ENCODE results near the gene ENG.
A peak's percentile ranks its signal among the peaks of the same experiment; 100 is the strongest.
"Not testable (repeated sequence)": the region's sequence is repeated elsewhere in the genome, so short reads cannot be mapped to it uniquely, and the experiment has no call there.

The ENG gene

GRCh38 chr9:127878001-127878651 lies 23.7 kb upstream of the ENG start:
- no peak for DNase-seq

- no peak for DNase-seq
Measured at GRCh38 chr9:127877566-127877998, 23.1 kb upstream of the ENG start, which contains the start of gene AK1. AK1 (minus strand) TSS chr9:127877675; CDS start chr9:127874617, 3,058 bp downstream.

- no peak for DNase-seq
Measured at GRCh38 chr9:127876764-127877562, 22.5 kb upstream of the ENG start.

GRCh38 chr9:127876026-127876763 lies 21.7 kb upstream of the ENG start:
- DNase-seq: no peak

GRCh38 chr9:127875306-127875966 lies 21.0 kb upstream of the ENG start:
- no peak for DNase-seq

- DNase-seq: no peak
Measured at GRCh38 chr9:127874301-127875221, 20.1 kb upstream of the ENG start.

GRCh38 chr9:127873886-127874285 lies 19.4 kb upstream of the ENG start:
- no peak for DNase-seq

GRCh38 chr9:127873223-127873691 lies 18.8 kb upstream of the ENG start:
- DNase-seq: no peak

- DNase-seq: no peak
Measured at GRCh38 chr9:127872369-127873222, 18.1 kb upstream of the ENG start.

- DNase-seq: no peak
Measured at GRCh38 chr9:127871531-127871930, 17.1 kb upstream of the ENG start.

- DNase-seq: no peak
Measured at GRCh38 chr9:127870887-127871286, 16.4 kb upstream of the ENG start.

GRCh38 chr9:127870153-127870491 lies 15.7 kb upstream of the ENG start:
- not testable (repeated sequence) for DNase-seq

- DNase-seq: peak; percentile 60 to 82 (median 69)
Measured at GRCh38 chr9:127869310-127870152, 15.1 kb upstream of the ENG start.

- DNase-seq: no peak
Measured at GRCh38 chr9:127868278-127868902, 13.9 kb upstream of the ENG start.

GRCh38 chr9:127867356-127868277 lies 13.2 kb upstream of the ENG start:
- no peak for DNase-seq

GRCh38 chr9:127866535-127866934 lies 12.1 kb upstream of the ENG start:
- no peak for DNase-seq

GRCh38 chr9:127865645-127866464 lies 11.4 kb upstream of the ENG start:
- no peak for DNase-seq

Data from activated CD4-positive, CD25-positive, alpha-beta regulatory T cell (primary cell).